ENCODE data around the gene XBP1. TPM values are rescaled to one million over a fixed set of nuclear protein-coding genes. Genes with fewer than 3 reads are reported as not detected.
"Not testable (repeated sequence)": the region's sequence is repeated elsewhere in the genome, so short reads cannot be mapped to it uniquely, and the experiment has no call there.

XBP1 gene
- total RNA-seq, 4 donors from 2014 or later = 111 to 166 (median 131) TPM

- Histone ChIP-seq H3K36me3 (no peaks in the 10 kb centered on the region), H3K4me1 (peaks cover 14 to 57% (median 14%) of the 10 kb centered on the region in 3 donors), H3K4me3 (no peak overlapping the region), H3K27me3 (no peaks in the 10 kb centered on the region), H3K9me3 (no peaks in the 10 kb centered on the region), H3K27ac (peak overlapping the region; percentile 64 to 82 (median 70))
- no peak for DNase-seq
- 45 to 60% methylated on average over 13 of the region's 13 CpGs for WGBS, 2 donors
- intact Hi-C loops (cut with DNase I) = no loop called here
- no peak for TF ChIP-seq CTCF (IDR thresholded peaks at IDR 0.05)
- no peak for TF ChIP-seq POLR2A (IDR thresholded peaks at IDR 0.05)
These were observed 10.6 kb upstream of the XBP1 start for GRCh38 chr22:28810821-28811491.

DNA sequence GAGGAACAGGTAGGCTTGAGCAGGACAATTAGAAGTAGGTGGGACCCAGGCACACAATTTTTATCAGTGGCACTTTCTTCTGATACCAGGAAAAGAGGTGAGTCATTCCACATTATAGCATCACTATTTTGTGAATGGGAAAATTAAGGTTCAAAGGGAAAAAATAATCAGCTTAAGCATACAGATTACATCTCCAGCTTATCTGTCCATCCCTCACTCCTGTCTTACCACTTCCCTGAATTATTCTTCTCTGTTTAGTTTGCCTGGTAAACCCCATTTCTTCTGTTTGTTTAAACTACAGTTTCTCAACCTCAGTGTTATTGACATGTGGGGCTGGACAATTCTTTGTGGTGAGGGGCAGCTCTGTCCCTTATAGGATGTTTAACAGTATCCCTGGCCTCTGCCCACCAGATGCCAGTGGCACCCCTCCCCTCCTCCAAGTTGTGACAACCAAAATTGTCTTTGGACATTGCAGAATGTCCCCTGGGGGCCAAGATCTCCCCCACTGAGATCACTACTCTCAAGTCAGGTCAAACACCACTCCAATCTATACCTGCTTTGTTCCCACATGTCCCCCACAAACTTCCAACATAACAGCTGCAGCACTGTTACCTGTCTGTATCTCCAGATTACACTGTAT, 8.5 kb upstream of the XBP1 start:
- no peak for DNase-seq
- TF ChIP-seq CTCF (IDR thresholded peaks at IDR 0.05) (no peak), POLR2A (IDR thresholded peaks at IDR 0.05) (no peak)
- no peaks in the 10 kb centered on the region for H3K36me3 ChIP-seq
- no peaks in the 10 kb centered on the region for H3K27me3 ChIP-seq
- H3K4me3 ChIP-seq = no peak overlapping the region
- intact Hi-C loops (cut with DNase I) = no loop called here
- H3K4me1 ChIP-seq = peaks cover 11 to 52% (median 14%) of the 10 kb centered on the region in 3 donors
- H3K9me3 ChIP-seq = no peaks in the 10 kb centered on the region
- no peak overlapping the region for H3K27ac ChIP-seq

- intact Hi-C loops (cut with DNase I); H3K9me3 ChIP-seq; H3K36me3 ChIP-seq; DNase-seq; H3K27me3 ChIP-seq; H3K4me3 ChIP-seq; H3K27ac ChIP-seq: not testable (repeated sequence)
- 52 to 72% methylated on average over 5 of the region's 5 CpGs for WGBS, 2 donors
- peaks cover 13 to 46% (median 14%) of the 10 kb centered on the region in 3 donors for H3K4me1 ChIP-seq
These were observed 5.1 kb upstream of the XBP1 start for GRCh38 chr22:28805426-28805825.

- no peaks in the 10 kb centered on the region for H3K27me3 ChIP-seq
- peaks cover 20 to 59% (median 26%) of the 10 kb centered on the region in 3 donors for H3K4me1 ChIP-seq
- 52 to 67% methylated on average over 7 of the region's 7 CpGs for WGBS, 2 donors
- TF ChIP-seq POLR2A (IDR thresholded peaks at IDR 0.05) (no peak), CTCF (IDR thresholded peaks at IDR 0.05) (no peak)
- H3K9me3 ChIP-seq = no peaks in the 10 kb centered on the region
- peaks cover 0 to 9% (median 0%) of the 10 kb centered on the region in 3 donors for H3K36me3 ChIP-seq
- DNase-seq = no peak
- intact Hi-C loops (cut with DNase I) = no loop called here
- no peak overlapping the region for H3K4me3 ChIP-seq
- peak overlapping the region in 2 of 4 donors; percentile 99 to 100 for H3K27ac ChIP-seq
These were observed 2.3 kb upstream of the XBP1 start for GRCh38 chr22:28802595-28803123.

- Histone ChIP-seq H3K36me3 (peaks cover 0 to 15% (median 4%) of the 10 kb centered on the region in 3 donors), H3K4me3 (peak overlapping the region in 3 of 4 donors; percentile 88 to 100 (median 97)), H3K27me3 (no peaks in the 10 kb centered on the region), H3K9me3 (no peaks in the 10 kb centered on the region), H3K27ac (peak overlapping the region; percentile 50 to 100 (median 97)), H3K4me1 (peaks cover 20 to 65% (median 31%) of the 10 kb centered on the region in 3 donors)
- DNase-seq = no peak
- intact Hi-C loops (cut with DNase I) = no loop called here
- WGBS, 2 donors = 45 to 49% methylated on average over 14 of the region's 14 CpGs
- TF ChIP-seq CTCF (IDR thresholded peaks at IDR 0.05) (no peak), POLR2A (IDR thresholded peaks at IDR 0.05) (no peak)
These were observed 1.7 kb upstream of the XBP1 start for GRCh38 chr22:28801845-28802594.

Measured in esophagus squamous epithelium (tissue), 5 donors.